Measurements from ENCODE around the gene ATCAY. TPM values are rescaled to one million over a fixed set of nuclear protein-coding genes. Genes with fewer than 3 reads are reported as not detected.

Gene ATCAY
- total and polyA plus RNA-seq, 2 experiments from 2014 or later: not detected

GRCh38 chr19:3955688-3956087 is 75.2 kb downstream of the ATCAY start:
- no peak for DNase-seq
- H3K9me2 ChIP-seq (ENCODE audit: insufficient read depth): no peaks in the 10 kb centered on the region
- H3K9me3 ChIP-seq (ENCODE audit: low read depth): no peaks in the 10 kb centered on the region
- peaks cover 18% of the 10 kb centered on the region; the same call in 1 of the 2 replicates for H3K36me3 ChIP-seq (ENCODE audit: low read depth)
- WGBS, 2 experiments (ENCODE audit: low coverage in 1 of 2, low lambda C conversion rate in 2 of 2, missing lambda C conversion rate in 2 of 2): 85 to 88% methylated on average over 10 of the region's 10 CpGs
- TF ChIP-seq EZH2 (IDR thresholded peaks at IDR 0.05; ENCODE audit: insufficient read depth, poor library complexity, severe bottlenecking): no peak
- H3K4me1 ChIP-seq (ENCODE audit: insufficient read depth): peaks cover 8% of the 10 kb centered on the region
- no peak overlapping the region for H3K9ac ChIP-seq
- no peak overlapping the region for H3K4me3 ChIP-seq
- H3F3A ChIP-seq (ENCODE audit: insufficient read depth): peaks cover 13% of the 10 kb centered on the region; the same call in 1 of the 2 replicates
- H4K20me1 ChIP-seq (ENCODE audit: insufficient read depth): peaks cover 3% of the 10 kb centered on the region; the same call in 1 of the 2 replicates
- peaks cover 57% of the 10 kb centered on the region for H3K79me2 ChIP-seq (ENCODE audit: insufficient read depth)
- H2AFZ ChIP-seq: no peak overlapping the region
- H3K4me2 ChIP-seq (ENCODE audit: unreplicated experiment): no peak overlapping the region
- in situ Hi-C loops (cut with MboI): no loop called here
- no peaks in the 10 kb centered on the region for H3K27me3 ChIP-seq (replicated peaks; ENCODE audit: insufficient read depth)
- no peak overlapping the region for H3K27ac ChIP-seq

DNA sequence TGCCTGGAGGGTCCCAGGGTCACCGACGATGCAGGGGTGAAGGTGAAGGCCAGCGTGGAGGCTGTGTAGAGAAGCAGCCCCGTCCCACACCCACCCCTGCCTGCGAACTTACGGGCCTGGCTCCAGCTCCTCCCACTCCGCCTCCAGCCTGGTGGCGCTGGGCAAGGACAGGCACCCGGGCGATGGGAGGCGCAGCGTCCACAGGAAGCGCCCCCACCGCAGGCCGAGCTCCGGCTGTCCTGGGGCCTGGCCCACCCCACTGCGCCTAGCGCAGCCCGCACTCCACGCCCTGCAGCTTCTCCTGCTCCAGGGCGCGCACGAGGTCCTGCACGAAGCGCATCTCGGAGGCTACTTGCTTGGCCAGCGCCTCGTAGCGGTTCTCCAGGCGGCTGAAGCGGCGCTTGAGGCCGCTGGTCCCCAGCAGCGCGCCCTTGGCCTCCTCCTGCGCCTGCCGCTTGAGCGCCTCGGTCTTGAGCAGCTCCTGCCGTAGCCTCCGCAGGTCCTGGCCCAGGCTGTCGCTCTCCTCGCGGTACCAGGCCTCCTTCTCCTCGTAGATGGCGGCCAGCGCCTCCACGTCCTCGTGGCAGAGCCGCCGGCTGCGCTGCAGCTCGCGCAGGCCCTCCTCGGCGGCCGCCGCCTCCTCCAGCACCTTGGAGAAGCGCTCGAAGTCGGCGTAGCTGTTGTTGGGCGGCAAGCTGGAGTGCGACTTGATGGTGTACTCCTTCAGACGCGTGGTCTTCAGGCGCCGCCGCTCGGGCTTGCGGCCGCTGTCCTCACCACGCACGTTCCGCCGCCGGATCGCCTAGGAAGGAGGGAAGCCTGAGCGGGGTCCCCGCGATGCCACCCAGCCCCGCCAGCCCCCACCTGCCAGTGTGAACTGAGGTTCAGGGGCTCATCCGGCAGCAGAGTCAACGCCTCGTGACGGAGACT is 78.6 kb downstream of the ATCAY start:
- Histone ChIP-seq H3K9me2 (ENCODE audit: insufficient read depth) (no peaks in the 10 kb centered on the region), H3K27ac (no peak overlapping the region), H3K4me2 (ENCODE audit: unreplicated experiment) (no peak overlapping the region), H3K9ac (no peak overlapping the region), H4K20me1 (ENCODE audit: insufficient read depth) (peaks cover 3% of the 10 kb centered on the region; the same call in 1 of the 2 replicates), H3K79me2 (ENCODE audit: insufficient read depth) (peaks cover 90% of the 10 kb centered on the region), H2AFZ (no peak overlapping the region), H3K4me1 (ENCODE audit: insufficient read depth) (peaks cover 8% of the 10 kb centered on the region), H3K4me3 (no peak overlapping the region), H3K36me3 (ENCODE audit: low read depth) (peaks cover 33% of the 10 kb centered on the region; the same call in 1 of the 2 replicates), H3F3A (ENCODE audit: insufficient read depth) (no peaks in the 10 kb centered on the region), H3K9me3 (ENCODE audit: low read depth) (no peaks in the 10 kb centered on the region), H3K27me3 (replicated peaks; ENCODE audit: insufficient read depth) (no peaks in the 10 kb centered on the region)
- TF ChIP-seq EZH2 (IDR thresholded peaks at IDR 0.05; ENCODE audit: insufficient read depth, poor library complexity, severe bottlenecking): no peak
- TF ChIP-seq EZH2phosphoT487 (IDR thresholded peaks at IDR 0.05; ENCODE audit: insufficient read depth, low read depth): no peak
- DNase-seq: no peak
- in situ Hi-C loops (cut with MboI): no loop called here
- 97 to 98% methylated on average over 34 to 86 of the region's 86 CpGs for WGBS, 2 experiments (ENCODE audit: low coverage in 1 of 2, low lambda C conversion rate in 2 of 2, missing lambda C conversion rate in 2 of 2)

- 96 to 98% methylated on average over 7 to 15 of the region's 15 CpGs for WGBS, 2 experiments (ENCODE audit: low coverage in 1 of 2, low lambda C conversion rate in 2 of 2, missing lambda C conversion rate in 2 of 2)
- Histone ChIP-seq H3K9ac (no peak overlapping the region), H3K9me2 (ENCODE audit: insufficient read depth) (no peaks in the 10 kb centered on the region), H3K36me3 (ENCODE audit: low read depth) (peaks cover 31% of the 10 kb centered on the region; the same call in 1 of the 2 replicates), H3K4me2 (ENCODE audit: unreplicated experiment) (no peak overlapping the region), H3F3A (ENCODE audit: insufficient read depth) (no peaks in the 10 kb centered on the region), H3K9me3 (ENCODE audit: low read depth) (no peaks in the 10 kb centered on the region), H2AFZ (no peak overlapping the region), H3K4me1 (ENCODE audit: insufficient read depth) (peaks cover 8% of the 10 kb centered on the region), H4K20me1 (ENCODE audit: insufficient read depth) (peaks cover 3% of the 10 kb centered on the region; the same call in 1 of the 2 replicates), H3K27me3 (replicated peaks; ENCODE audit: insufficient read depth) (no peaks in the 10 kb centered on the region), H3K79me2 (ENCODE audit: insufficient read depth) (peaks cover 93% of the 10 kb centered on the region), H3K4me3 (no peak overlapping the region), H3K27ac (no peak overlapping the region)
- no peak for DNase-seq
- TF ChIP-seq EZH2 (IDR thresholded peaks at IDR 0.05; ENCODE audit: insufficient read depth, poor library complexity, severe bottlenecking) (no peak), EZH2phosphoT487 (IDR thresholded peaks at IDR 0.05; ENCODE audit: insufficient read depth, low read depth) (no peak)
- in situ Hi-C loops (cut with MboI): no loop called here
Measured at GRCh38 chr19:3959766-3960131, 79.3 kb downstream of the ATCAY start.

- H3K4me3 ChIP-seq: no peak overlapping the region
- no peak overlapping the region for H3K9ac ChIP-seq
- no peaks in the 10 kb centered on the region for H3K27me3 ChIP-seq (replicated peaks; ENCODE audit: insufficient read depth)
- no peaks in the 10 kb centered on the region for H3K9me3 ChIP-seq (ENCODE audit: low read depth)
- 95 to 96% methylated on average over 24 of the region's 24 CpGs for WGBS, 2 experiments (ENCODE audit: low coverage in 1 of 2, low lambda C conversion rate in 2 of 2, missing lambda C conversion rate in 2 of 2)
- no peak overlapping the region for H3K27ac ChIP-seq
- in situ Hi-C loops (cut with MboI): no loop called here
- no peak overlapping the region for H3K4me2 ChIP-seq (ENCODE audit: unreplicated experiment)
- H3K9me2 ChIP-seq (ENCODE audit: insufficient read depth): no peaks in the 10 kb centered on the region
- peaks cover 3% of the 10 kb centered on the region; the same call in 1 of the 2 replicates for H4K20me1 ChIP-seq (ENCODE audit: insufficient read depth)
- H2AFZ ChIP-seq: no peak overlapping the region
- H3K4me1 ChIP-seq (ENCODE audit: insufficient read depth): peaks cover 8% of the 10 kb centered on the region
- no peaks in the 10 kb centered on the region for H3F3A ChIP-seq (ENCODE audit: insufficient read depth)
- no peak for TF ChIP-seq EZH2phosphoT487 (IDR thresholded peaks at IDR 0.05; ENCODE audit: insufficient read depth, low read depth)
- no peak for TF ChIP-seq EZH2 (IDR thresholded peaks at IDR 0.05; ENCODE audit: insufficient read depth, poor library complexity, severe bottlenecking)
- peaks cover 93% of the 10 kb centered on the region for H3K79me2 ChIP-seq (ENCODE audit: insufficient read depth)
- H3K36me3 ChIP-seq (ENCODE audit: low read depth): peaks cover 33% of the 10 kb centered on the region; the same call in 1 of the 2 replicates
- no peak for DNase-seq
Measured at GRCh38 chr19:3961007-3961406, 80.5 kb downstream of the ATCAY start.

All from GM23248 (cell line).